HG03571 (cell line): ENCODE data around the gene CMC4.
A peak's percentile ranks its signal among the peaks of the same experiment; 100 is the strongest.

Experiments
- ATAC-seq: cut with Tn5 transposase; IDR thresholded peaks from one replicate; pipeline ENCODE4 v1.9.1; 2021; ENCODE audit not compliant: unreplicated experiment

The CMC4 gene, protein sequence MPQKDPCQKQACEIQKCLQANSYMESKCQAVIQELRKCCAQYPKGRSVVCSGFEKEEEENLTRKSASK

DNA sequence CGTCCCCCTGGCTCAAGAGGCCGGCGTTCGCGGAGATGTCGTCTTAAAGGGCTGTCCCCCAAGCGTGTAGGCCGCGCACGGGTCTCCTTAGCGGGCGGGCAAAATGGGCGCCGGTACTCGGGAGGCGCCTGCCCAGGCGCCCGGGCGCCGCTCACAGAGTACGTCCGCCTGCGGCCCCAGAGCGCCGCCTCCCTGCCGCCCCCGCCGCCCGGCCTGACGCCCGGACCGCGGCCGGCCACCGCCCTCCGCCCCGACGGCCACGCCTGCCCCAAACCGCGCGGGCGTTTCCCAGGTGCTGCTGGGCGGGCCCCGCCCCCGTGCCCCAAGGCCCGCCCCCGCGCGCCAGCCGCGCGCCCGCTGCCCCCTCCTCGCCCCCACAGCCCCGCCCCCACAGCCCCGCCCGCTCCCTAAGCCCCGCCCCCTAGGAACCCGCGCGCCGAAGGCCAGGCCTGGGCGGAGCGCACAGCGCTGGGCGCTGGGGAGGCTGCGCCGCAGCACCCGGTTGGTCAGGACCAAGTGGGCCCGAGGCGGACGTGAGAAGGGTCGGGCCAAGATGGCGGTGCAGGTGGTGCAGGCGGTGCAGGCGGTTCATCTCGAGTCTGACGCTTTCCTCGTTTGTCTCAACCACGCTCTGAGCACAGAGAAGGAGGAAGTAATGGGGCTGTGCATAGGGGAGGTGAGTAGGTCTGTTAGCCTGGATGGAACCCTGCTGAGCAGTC is at the start of gene CMC4, which contains the start of the genes BRCC3 and MTCP1:
TSS of gene CMC4 (minus strand) at position 162 of the 719 bp plus-strand sequence. CDS start 7,113 bp downstream, outside the sequence.
TSS of gene BRCC3 (plus strand) at position 534 of the 719 bp plus-strand sequence. CDS start at position 554, 20 bp downstream.
TSS of gene MTCP1 (minus strand) at position 162 of the 719 bp plus-strand sequence. CDS start 5,126 bp downstream, outside the sequence.
- ATAC-seq, result peak; percentile 88

GRCh38 chrX:155115174-155115819 is 44.4 kb upstream of the CMC4 start:
- no peak for ATAC-seq

DNA sequence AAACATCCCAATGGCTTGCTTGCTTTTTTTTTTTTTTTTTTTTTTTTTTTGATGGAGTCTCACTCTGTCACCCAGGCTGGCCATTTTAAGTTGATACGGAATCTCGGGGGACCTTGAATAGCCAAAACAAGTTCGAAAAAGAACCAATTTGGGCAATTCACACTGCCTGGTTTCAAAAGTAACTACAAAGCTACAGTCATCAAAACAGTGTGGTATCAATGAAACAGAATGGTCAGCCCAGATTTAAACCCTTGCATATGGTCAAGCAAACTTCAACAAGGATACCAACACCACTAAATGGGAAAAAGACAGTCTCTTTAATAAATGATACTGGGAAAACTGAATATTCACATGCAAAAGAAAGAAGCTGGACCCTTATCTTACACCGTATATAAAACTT is 42.2 kb upstream of the CMC4 start:
- no peak for ATAC-seq

GRCh38 chrX:155112171-155112570 is 41.2 kb upstream of the CMC4 start:
- ATAC-seq, result no peak

GRCh38 chrX:155108427-155108826 is 37.5 kb upstream of the CMC4 start:
- ATAC-seq, result no peak

GRCh38 chrX:155105919-155106318 is 35.0 kb upstream of the CMC4 start:
- no peak for ATAC-seq

GRCh38 chrX:155094468-155095061 is 23.6 kb upstream of the CMC4 start:
- no peak for ATAC-seq

DNA sequence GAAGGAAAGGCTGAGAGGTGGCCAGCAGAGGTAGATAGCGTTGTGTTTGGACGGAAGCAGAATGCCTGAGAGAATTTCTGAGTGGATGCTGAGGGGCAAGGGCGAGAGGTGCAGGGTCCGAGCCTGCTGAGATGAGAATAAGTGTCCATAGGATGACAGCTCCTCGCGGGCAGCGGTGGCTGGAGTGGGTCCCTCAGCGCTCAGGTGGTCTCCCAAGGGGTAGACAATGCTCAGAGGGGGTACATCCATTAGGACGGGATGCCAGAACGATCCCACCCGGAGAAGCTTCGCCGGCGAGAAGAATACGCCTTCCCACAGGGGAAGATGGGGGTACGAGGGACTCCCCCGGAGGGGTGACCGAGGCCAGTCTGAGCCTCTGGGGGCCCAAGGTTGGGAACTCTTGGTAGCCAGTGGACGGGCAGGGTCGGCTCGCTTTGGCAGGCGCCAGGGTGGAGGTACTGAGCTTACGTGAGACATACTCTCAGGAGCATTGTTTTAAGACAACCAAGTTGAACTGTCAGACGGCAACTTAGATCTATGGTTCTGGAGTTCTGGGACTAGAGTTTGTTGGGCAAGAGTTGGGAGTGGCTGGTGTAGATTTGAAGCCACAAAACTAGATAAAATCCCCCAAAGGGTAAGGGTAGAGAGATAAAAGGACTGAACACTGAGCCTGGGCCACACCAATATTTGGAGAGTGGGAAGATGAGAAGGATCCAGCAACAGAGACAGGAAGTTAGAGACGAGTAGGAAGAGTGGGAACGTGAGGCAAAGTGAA is 16.2 kb upstream of the CMC4 start:
- no peak for ATAC-seq

- no peak for ATAC-seq
Observed at GRCh38 chrX:155086202-155086840, 15.4 kb upstream of the CMC4 start.

DNA sequence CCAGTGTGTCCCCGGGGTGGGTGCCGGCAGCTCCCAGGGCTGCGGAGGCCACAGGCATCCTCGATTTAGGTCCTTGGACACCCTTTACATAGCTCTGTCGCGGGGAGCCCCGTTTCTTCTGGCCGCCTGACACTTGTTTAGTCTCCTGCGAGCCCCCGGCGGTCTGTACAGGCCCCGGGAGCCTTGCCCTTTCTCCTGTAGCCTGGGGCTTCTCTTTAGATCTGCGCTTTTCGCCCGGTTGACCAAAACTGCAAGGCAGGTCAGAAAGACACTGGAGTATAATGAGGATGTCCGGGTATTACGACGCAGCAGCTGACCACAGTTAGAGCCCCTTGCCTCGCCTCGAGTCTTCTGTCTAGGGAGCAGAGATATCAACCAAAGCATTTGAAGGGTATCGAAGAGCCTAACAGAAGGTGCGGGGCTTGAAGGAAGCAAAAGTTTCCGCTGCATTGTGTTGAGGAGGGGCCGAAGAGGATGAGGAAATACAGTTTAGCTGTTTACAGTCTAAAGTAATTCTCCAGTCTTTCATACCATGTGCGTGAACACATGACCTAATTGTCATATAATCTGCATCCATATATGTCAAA is 851 bp upstream of the CMC4 start:
- ATAC-seq, result peak; percentile 16

- ATAC-seq, result peak; percentile 28
Observed at GRCh38 chrX:155070663-155070974, 317 bp downstream of the CMC4 start.

- ATAC-seq, result no peak
Observed at GRCh38 chrX:155070038-155070437, 898 bp downstream of the CMC4 start.

DNA sequence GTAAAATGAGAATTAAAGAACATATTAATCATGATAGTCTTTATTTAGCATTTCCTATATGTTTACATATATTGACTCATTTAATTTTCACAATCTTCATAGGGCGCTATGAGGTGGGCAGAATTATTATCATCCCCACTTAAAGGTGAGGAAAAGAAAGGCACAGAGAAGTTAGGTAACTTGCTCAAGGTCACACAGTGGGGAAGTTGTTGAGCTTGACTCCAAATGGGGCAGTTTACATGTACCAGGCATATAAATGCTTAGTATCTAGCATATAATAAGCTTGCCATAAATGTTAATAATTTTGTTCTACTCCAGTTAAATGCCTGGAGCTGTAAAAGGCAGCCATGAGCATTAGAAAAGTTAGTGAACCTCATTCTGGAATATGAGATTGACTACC is 1.5 kb downstream of the CMC4 start:
- no peak for ATAC-seq

- ATAC-seq, result no peak
Observed at GRCh38 chrX:155068165-155068564, 2.8 kb downstream of the CMC4 start.

- ATAC-seq, result no peak
Observed at GRCh38 chrX:155065035-155065734, 5.8 kb downstream of the CMC4 start.

GRCh38 chrX:155061760-155062159 is 9.2 kb downstream of the CMC4 start:
- ATAC-seq, result no peak

DNA sequence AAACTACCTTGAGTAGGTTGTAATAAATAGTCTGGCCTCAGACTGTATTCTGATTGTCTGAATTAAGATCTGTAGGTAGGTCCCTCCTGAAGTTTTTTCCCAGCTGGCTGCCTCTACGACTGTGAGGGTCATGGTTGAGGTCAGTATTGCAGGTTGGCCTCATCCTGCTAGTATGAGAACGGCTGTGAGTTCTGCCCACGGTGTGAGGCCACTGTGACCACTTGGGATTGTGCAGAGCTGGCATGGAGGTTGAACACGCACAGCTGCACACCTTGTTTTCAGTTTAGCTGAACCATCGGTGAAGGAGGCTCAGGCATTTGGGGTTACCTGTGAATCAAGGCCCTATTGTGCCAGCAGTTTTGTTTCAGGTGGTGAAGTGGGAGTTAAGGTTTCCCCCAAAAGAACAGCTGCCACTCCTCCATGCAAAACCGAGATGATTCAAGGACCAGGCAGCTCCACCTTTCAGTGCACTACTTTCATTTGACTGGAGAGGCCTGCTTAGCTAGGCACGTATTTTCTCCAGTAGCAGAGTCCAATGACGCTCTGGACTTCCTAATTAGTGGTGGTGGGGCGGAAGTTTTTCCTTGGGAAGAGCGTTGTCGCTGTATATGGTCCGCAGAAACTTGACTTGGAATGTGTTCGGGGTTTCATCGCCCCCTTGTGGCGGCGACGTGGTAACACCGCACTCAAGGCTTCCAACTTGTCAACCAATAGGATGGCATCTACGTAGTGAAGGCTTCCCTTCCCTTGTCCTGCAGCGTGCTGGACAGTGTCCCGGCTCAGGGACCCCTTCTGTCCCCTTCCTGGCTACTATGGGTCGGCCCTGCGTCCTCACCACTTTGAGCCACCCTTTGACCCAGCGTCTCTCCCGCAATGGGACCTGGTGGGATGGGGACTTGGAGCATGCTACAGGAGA is 13.8 kb downstream of the CMC4 start:
- peak; percentile 61 for ATAC-seq

DNA sequence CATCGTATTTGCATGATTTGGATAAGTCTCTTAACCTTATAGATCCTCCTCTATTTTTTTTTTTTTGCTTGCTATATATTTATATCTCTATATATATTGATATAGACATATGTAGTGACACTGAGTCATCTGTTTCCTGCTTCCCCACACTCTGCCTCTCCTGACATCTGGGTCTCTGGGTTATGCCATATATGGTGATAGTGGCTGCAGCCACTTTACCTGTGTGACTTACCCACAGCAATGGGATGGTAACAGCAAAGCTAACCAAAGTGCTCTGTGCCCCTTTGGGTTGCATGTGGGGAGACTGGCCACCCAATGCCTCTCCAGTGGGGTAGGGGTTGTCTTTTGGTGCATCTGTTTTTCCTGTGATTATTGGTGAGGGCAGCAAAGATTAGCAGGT is 14.5 kb downstream of the CMC4 start:
- no peak for ATAC-seq

DNA sequence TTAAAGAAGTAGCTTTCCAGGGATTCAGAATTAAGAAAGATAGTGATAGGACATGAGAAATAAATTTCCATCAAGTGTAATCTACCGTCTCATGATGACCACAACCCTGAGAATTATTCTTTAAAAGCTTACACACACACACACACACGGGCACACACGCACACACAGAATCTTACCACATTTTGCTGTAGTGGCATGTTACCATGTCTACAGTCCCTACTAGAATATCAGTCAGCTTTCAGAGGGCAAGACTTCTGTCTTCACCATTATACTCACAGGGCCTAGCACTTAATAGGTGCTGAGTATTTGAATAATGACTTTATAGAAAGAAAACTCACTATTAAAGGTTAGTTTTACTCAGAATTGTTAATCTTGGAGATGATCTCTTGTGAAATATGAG is 15.4 kb downstream of the CMC4 start:
- no peak for ATAC-seq
